OCI-M2 (cell line): Measurements from ENCODE around the gene GLI2.

Source experiments
- DNase-seq: peaks from one replicate; lab custom pipeline; 2025; ENCODE audit not compliant: unreplicated experiment; lab: John Stamatoyannopoulos, UW

GLI2 gene

GRCh38 chr2:120737340-120738101 lies 1.9 kb downstream of the GLI2 start:
- no peak for DNase-seq

- no peak for DNase-seq
Observed at GRCh38 chr2:120738117-120738516, 2.4 kb downstream of the GLI2 start.

GRCh38 chr2:120738786-120739437 lies 3.2 kb downstream of the GLI2 start:
- DNase-seq = no peak

GRCh38 chr2:120739438-120740090 lies 3.9 kb downstream of the GLI2 start:
- no peak for DNase-seq

GRCh38 chr2:120740375-120740764 lies 4.7 kb downstream of the GLI2 start:
- no peak for DNase-seq

GRCh38 chr2:120740765-120741524 lies 5.3 kb downstream of the GLI2 start:
- DNase-seq = no peak

GRCh38 chr2:120741571-120742561 lies 6.2 kb downstream of the GLI2 start:
- no peak for DNase-seq

- DNase-seq = no peak
Observed at GRCh38 chr2:120743657-120744056, 8.0 kb downstream of the GLI2 start.

- DNase-seq = no peak
Observed at GRCh38 chr2:120744817-120745216, 9.1 kb downstream of the GLI2 start.

GRCh38 chr2:120745420-120746111 lies 9.9 kb downstream of the GLI2 start:
- no peak for DNase-seq

- DNase-seq = no peak
Observed at GRCh38 chr2:120746144-120746543, 10.5 kb downstream of the GLI2 start.

- DNase-seq = no peak
Observed at GRCh38 chr2:120747281-120747680, 11.6 kb downstream of the GLI2 start.

GRCh38 chr2:120747706-120748105 lies 12.0 kb downstream of the GLI2 start:
- no peak for DNase-seq

GRCh38 chr2:120748310-120748709 lies 12.6 kb downstream of the GLI2 start:
- no peak for DNase-seq

- DNase-seq = no peak
Observed at GRCh38 chr2:120748741-120749140, 13.1 kb downstream of the GLI2 start.

- no peak for DNase-seq
Observed at GRCh38 chr2:120749506-120750431, 14.1 kb downstream of the GLI2 start.

GRCh38 chr2:120750488-120751210 lies 15.0 kb downstream of the GLI2 start:
- DNase-seq = no peak

GRCh38 chr2:120751553-120751952 lies 15.9 kb downstream of the GLI2 start:
- DNase-seq = no peak
